ENCODE data around the gene LGALS3. TPM values are rescaled to one million over a fixed set of nuclear protein-coding genes. Genes with fewer than 3 reads are reported as not detected.

Gene LGALS3
- total and polyA plus RNA-seq, 8 donors, result 163 to 676 (median 270) TPM

- peaks cover 63 to 76% (median 71%) of the 10 kb centered on the region in 4 donors for H3K36me3 ChIP-seq
- H3K4me1 ChIP-seq, result peaks cover 27 to 66% (median 43%) of the 10 kb centered on the region in 4 donors
- H3K27me3 ChIP-seq, result no peaks in the 10 kb centered on the region
- no peaks in the 10 kb centered on the region for H3K9me3 ChIP-seq
- no peak for DNase-seq
- intact Hi-C loops (cut with DNase I; ENCODE audit: low total_unique reads), result no loop called here
- H3K27ac ChIP-seq, result peak overlapping the region in 4 of 5 donors; percentile 23 to 51 (median 36)
- WGBS, 5 donors, result 30 to 59% (median 48%) methylated on average over 4 of the region's 4 CpGs
- H3K4me3 ChIP-seq, result no peak overlapping the region
- TF ChIP-seq POLR2AphosphoS5 (IDR thresholded peaks at IDR 0.05) (no peak), EP300 (IDR thresholded peaks at IDR 0.05) (no peak), POLR2A (IDR thresholded peaks at IDR 0.05) (no peak), CTCF (IDR thresholded peaks at IDR 0.05) (no peak)
Measured at GRCh38 chr14:55139696-55140509, 10.9 kb downstream of the LGALS3 start.

GRCh38 chr14:55141825-55142224, 12.8 kb downstream of the LGALS3 start:
- Histone ChIP-seq H3K27me3 (no peaks in the 10 kb centered on the region), H3K36me3 (peaks cover 77 to 90% (median 89%) of the 10 kb centered on the region in 4 donors), H3K9me3 (no peaks in the 10 kb centered on the region), H3K4me1 (peaks cover 16 to 47% (median 26%) of the 10 kb centered on the region in 4 donors), H3K27ac (no peak overlapping the region), H3K4me3 (no peak overlapping the region)
- WGBS, 5 donors, result 86 to 92% (median 89%) methylated on average over 3 of the region's 3 CpGs
- no peak for DNase-seq
- TF ChIP-seq POLR2A (IDR thresholded peaks at IDR 0.05) (no peak), CTCF (IDR thresholded peaks at IDR 0.05) (no peak), EP300 (IDR thresholded peaks at IDR 0.05) (no peak), POLR2AphosphoS5 (IDR thresholded peaks at IDR 0.05) (no peak)
- intact Hi-C loops (cut with DNase I; ENCODE audit: low total_unique reads), result no loop called here

GRCh38 chr14:55142466-55142865, 13.4 kb downstream of the LGALS3 start:
- H3K4me3 ChIP-seq, result no peak overlapping the region
- no peaks in the 10 kb centered on the region for H3K9me3 ChIP-seq
- DNase-seq, result no peak
- TF ChIP-seq CTCF (IDR thresholded peaks at IDR 0.05), result no peak
- TF ChIP-seq EP300 (IDR thresholded peaks at IDR 0.05), result no peak
- TF ChIP-seq POLR2AphosphoS5 (IDR thresholded peaks at IDR 0.05), result no peak
- no peak for TF ChIP-seq POLR2A (IDR thresholded peaks at IDR 0.05)
- WGBS, 5 donors, result 72 to 89% (median 73%) methylated on average over 2 of the region's 2 CpGs
- intact Hi-C loops (cut with DNase I; ENCODE audit: low total_unique reads), result no loop called here
- H3K27ac ChIP-seq, result no peak overlapping the region
- peaks cover 10 to 40% (median 21%) of the 10 kb centered on the region in 4 donors for H3K4me1 ChIP-seq
- H3K36me3 ChIP-seq, result peaks cover 77 to 94% (median 91%) of the 10 kb centered on the region in 4 donors
- H3K27me3 ChIP-seq, result no peaks in the 10 kb centered on the region

GRCh38 chr14:55146425-55146824, 17.4 kb downstream of the LGALS3 start:
- no peak overlapping the region for H3K27ac ChIP-seq
- H3K4me1 ChIP-seq, result peaks cover 0 to under 1% (median 0%) of the 10 kb centered on the region in 4 donors
- no peak for TF ChIP-seq POLR2AphosphoS5 (IDR thresholded peaks at IDR 0.05)
- TF ChIP-seq POLR2A (IDR thresholded peaks at IDR 0.05), result no peak
- TF ChIP-seq CTCF (IDR thresholded peaks at IDR 0.05), result no peak
- TF ChIP-seq EP300 (IDR thresholded peaks at IDR 0.05), result no peak
- no peak overlapping the region for H3K4me3 ChIP-seq
- intact Hi-C loops (cut with DNase I; ENCODE audit: low total_unique reads), result no loop called here
- DNase-seq, result no peak
- whole genome bisulfite sequencing, 5 donors, result 68 to 92% (median 83%) methylated on average over 2 of the region's 2 CpGs
- no peaks in the 10 kb centered on the region for H3K9me3 ChIP-seq
- no peaks in the 10 kb centered on the region for H3K27me3 ChIP-seq
- peaks cover 42 to 58% (median 55%) of the 10 kb centered on the region in 4 donors for H3K36me3 ChIP-seq
